GM12801 (cell line): ENCODE data around the gene PRDM1.

Source experiments
- CTCF ChIP-seq: IDR thresholded peaks from one replicate; pipeline ENCODE4 v1.5.1; 2011; ENCODE audit warnings: control low read depth; ENCODE audit not compliant: insufficient read length; ENCODE audit errors: extremely low read depth

Gene PRDM1

GRCh38 chr6:106145741-106146227, 59.6 kb downstream of the PRDM1 start:
- no peak for TF ChIP-seq CTCF

DNA sequence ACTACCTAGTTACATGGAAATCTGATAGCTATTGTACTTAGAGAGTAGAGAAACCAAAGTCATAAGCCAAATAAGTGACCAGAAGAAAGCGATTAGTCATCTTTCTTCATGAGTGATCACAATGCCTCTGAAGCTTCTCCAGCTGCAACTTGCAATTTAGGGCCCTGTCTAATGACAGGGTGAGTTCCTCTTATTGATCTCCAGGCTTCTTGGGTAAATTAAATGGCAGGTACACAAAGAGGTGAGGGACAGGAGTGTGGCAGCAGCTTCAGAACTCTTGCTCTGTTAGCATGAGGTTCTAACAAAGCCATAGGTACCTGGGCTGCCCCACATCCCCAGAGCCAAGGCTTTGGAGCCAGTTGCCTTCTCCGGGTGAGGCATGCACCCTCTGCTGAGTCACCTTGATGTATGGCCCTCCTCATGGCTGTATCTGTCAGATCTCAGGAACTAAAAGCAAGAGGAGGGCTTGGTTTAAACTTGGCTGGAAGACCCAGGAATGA, 60.8 kb downstream of the PRDM1 start:
- TF ChIP-seq CTCF = no peak

GRCh38 chr6:106147476-106147875, 61.3 kb downstream of the PRDM1 start:
- no peak for TF ChIP-seq CTCF

GRCh38 chr6:106149472-106150069, 63.4 kb downstream of the PRDM1 start:
- TF ChIP-seq CTCF = no peak

DNA sequence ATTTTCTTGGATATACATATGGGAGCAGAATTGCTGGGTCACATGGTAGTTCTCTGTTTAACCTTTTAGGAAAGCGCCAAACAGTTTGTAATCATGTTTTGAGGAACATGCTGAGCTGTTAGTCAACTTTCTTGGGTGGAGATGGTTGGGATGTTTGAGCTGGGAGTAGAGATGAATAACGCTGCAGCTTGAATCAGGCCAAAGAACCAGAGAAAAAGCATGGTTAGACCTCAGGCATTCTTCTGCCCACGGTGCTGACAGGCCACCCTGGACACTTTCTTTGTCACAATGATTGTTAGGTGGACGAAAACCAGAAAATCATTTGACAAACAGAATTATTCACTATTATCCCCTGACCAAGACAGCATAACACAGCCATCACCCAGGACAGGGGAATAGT, 66.8 kb downstream of the PRDM1 start:
- TF ChIP-seq CTCF = no peak

DNA sequence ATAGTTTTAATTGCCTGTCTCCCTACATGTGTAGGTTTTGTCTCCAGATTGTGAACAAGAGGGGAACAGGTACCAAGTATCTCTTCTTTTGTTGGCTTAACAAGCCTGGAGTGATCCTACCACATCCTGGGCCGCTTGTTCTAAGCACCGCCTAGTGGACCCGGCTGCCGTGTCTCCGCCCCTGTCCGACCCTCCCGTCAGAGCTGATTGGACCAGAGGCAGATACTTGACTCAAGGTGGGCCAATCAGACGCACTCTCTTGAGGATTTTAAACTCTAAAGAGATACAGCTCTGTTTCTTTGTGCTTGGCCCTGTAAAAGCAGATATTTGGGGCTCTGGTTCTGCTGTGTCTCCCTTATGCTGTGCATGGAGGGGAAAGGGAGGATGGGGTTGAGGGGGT, 68.2 kb downstream of the PRDM1 start:
- no peak for TF ChIP-seq CTCF

DNA sequence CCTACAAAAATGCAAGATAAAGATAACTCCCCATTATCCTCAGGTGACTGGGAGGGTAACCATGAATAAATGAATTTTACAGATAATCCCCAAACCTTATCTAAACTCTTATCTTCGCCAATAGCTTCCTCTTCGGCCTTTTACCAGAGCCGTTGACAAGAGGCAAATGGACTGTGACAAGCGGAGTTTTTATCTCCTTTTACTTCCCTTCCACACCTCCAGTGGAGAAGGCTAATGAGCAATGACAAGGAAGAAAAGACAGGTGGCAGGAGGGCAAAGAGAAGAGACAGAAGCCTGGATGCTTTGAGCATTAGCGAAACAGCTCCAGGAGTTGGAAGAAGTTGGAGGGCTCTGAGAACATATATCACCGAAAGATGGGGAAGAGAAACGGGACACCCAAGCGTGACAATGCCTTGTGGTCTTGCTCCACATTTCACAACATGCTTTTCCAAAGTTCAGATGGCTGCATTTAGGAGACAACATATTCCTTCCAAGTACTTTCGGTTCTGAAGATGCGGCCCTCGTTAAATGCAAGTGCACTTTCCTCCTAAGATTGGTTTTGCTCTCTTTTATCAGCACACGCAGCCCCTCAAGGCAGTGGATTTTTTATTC, 69.2 kb downstream of the PRDM1 start:
- TF ChIP-seq CTCF = no peak
